Kidney (tissue), 14 donors: ENCODE results near the gene TGM3. TPM values are rescaled to one million over a fixed set of nuclear protein-coding genes. Genes with fewer than 3 reads are reported as not detected.

ENCODE experiments used
- DNase-seq, 5 donors: peaks; one replicate each; pipeline ENCODE4 v3.0.0-alpha.2; 2013 to 2020
- FAIRE-seq: peaks from 2 replicates; lab custom pipeline; 2012; peaks lifted over from hg19 to GRCh38; lab: Jason Lieb, UNC
- H3K27ac ChIP-seq, 2 donors: one replicate each; pipeline ENCODE4 v1.7.0; 2013; ENCODE audit warnings: low read depth in 2 of 2, low read length in 2 of 2, inconsistent platforms in 1 of 2
- H3K27me3 ChIP-seq: one replicate; pipeline ENCODE4 v1.7.1; 2013; ENCODE audit warnings: low read length, inconsistent platforms; ENCODE audit not compliant: control insufficient read depth, insufficient read depth
- H3K36me3 ChIP-seq, 3 donors: one replicate each; pipeline versions ENCODE4 v1.7.0 to v1.7.1; 2013; ENCODE audit warnings: low read length in 3 of 3, control low read depth in 1 of 3, inconsistent platforms in 1 of 3; ENCODE audit not compliant: insufficient read depth in 3 of 3, control insufficient read depth in 2 of 3
- H3K4me1 ChIP-seq, 3 donors: one replicate each; pipeline versions ENCODE4 v1.7.0 to v1.7.1; 2013; ENCODE audit warnings: low read length in 3 of 3, inconsistent platforms in 1 of 3, low read depth in 1 of 3; ENCODE audit not compliant: control insufficient read depth in 2 of 3, insufficient read depth in 2 of 3
- H3K4me3 ChIP-seq, 3 donors: one replicate each; pipeline versions ENCODE4 v1.7.0 to v1.8.1; 2013; ENCODE audit warnings: low read length in 3 of 3, control low read depth in 1 of 3, inconsistent platforms in 1 of 3
- H3K9ac ChIP-seq, 3 donors: one replicate each; pipeline versions ENCODE4 v1.7.0 to v1.7.1; 2013; ENCODE audit warnings: low read length in 3 of 3, control low read depth in 1 of 3, inconsistent platforms in 1 of 3
- H3K9me3 ChIP-seq, 3 donors: one replicate each; pipeline versions ENCODE4 v1.7.0 to v1.7.1; 2013; ENCODE audit warnings: low read length in 3 of 3, control low read depth in 1 of 3, inconsistent platforms in 1 of 3; ENCODE audit not compliant: control insufficient read depth in 2 of 3, insufficient read depth in 1 of 3
- intact Hi-C: fragments of 100-400 bp; cut with DNase I; formaldehyde crosslinking; loops from one replicate; pipeline ENCODE4 v1.11.1; 2022
- polyA plus RNA-seq: library from polyadenylated mRNA; stranded (reverse); fragments of 350-450 nt; fragmentation: Illumina TruSeq; extraction: RNeasy Lipid Tissue Mini Kit (QIAGEN cat#74804); gene quantifications from one replicate; pipeline ENCODE4 v1.2.3, GENCODE V29; 2014; ENCODE audit warnings: low read depth, low replicate concordance; ENCODE audit not compliant: insufficient read depth
- total RNA-seq: library from RNA; stranded (reverse); fragmentation: NEBNext Ultra II Directional; extraction: Animal tissue kit (Norgen Biotek cat#: 25700); gene quantifications from one replicate; pipeline ENCODE4 v1.2.1, GENCODE V29; 2021
- TF ChIP-seq, protein P1 (sequence below): IDR thresholded peaks from 3 replicates; pipeline ENCODE4 v1.5.1; 2012; ENCODE audit warnings: mild to moderate bottlenecking, moderate library complexity, borderline replicate concordance; ENCODE audit not compliant: insufficient read depth; ENCODE audit errors: extremely low read depth
- donor health status: control.
- donor health status: control.
- donor health status: control.
- donor health status: control.
- donor health status: control.
- donor health status: DM: yes; HTN: yes; CAD: no.
- donor health status: Normal renal cell carcinoma (clear cell type).

TGM3 gene
- total and polyA plus RNA-seq, 2 donors from 2014 or later, result 0.13 TPM; not detected in 1

DNA sequence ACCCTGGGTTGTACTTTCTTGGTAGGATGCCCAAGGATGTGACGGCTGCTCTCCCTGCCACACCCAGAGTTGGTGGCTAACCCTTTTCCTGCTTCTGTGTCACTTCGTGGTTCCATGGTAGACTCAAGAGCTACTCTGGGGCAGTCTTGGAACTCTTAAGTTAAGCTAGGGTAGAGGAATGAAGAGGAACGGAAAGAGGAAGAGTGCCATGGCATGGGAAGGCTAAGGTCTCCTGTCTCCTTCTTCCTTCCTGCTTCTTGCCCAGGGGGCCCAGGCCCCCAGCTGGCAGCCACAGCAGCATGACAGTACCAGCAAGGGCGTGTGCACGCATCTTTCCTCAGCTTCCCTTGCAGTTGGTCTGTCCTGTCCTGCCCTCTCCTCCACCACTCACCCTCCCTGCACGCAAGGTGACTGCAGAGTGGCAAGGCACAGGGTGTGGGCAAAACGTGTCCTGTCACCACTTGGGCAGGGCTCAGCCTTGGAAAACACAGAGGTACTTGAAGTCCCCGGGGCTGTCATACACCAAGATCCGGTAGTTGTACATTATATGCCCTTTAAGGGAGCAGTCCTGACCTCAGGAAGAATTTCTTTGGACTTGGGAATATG lies 39.8 kb upstream of the TGM3 start:
- no peak overlapping the region for H3K27ac ChIP-seq
- no peaks in the 10 kb centered on the region for H3K27me3 ChIP-seq
- H3K36me3 ChIP-seq, result no peaks in the 10 kb centered on the region
- FAIRE-seq (no peak), DNase-seq (no peak)
- no peaks in the 10 kb centered on the region for H3K9me3 ChIP-seq
- no peaks in the 10 kb centered on the region for H3K4me1 ChIP-seq
- TF ChIP-seq, protein P1, sequence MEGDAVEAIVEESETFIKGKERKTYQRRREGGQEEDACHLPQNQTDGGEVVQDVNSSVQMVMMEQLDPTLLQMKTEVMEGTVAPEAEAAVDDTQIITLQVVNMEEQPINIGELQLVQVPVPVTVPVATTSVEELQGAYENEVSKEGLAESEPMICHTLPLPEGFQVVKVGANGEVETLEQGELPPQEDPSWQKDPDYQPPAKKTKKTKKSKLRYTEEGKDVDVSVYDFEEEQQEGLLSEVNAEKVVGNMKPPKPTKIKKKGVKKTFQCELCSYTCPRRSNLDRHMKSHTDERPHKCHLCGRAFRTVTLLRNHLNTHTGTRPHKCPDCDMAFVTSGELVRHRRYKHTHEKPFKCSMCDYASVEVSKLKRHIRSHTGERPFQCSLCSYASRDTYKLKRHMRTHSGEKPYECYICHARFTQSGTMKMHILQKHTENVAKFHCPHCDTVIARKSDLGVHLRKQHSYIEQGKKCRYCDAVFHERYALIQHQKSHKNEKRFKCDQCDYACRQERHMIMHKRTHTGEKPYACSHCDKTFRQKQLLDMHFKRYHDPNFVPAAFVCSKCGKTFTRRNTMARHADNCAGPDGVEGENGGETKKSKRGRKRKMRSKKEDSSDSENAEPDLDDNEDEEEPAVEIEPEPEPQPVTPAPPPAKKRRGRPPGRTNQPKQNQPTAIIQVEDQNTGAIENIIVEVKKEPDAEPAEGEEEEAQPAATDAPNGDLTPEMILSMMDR, result no peak
- intact Hi-C loops, result no loop called here
- no peak overlapping the region for H3K9ac ChIP-seq
- H3K4me3 ChIP-seq, result no peak overlapping the region

DNA sequence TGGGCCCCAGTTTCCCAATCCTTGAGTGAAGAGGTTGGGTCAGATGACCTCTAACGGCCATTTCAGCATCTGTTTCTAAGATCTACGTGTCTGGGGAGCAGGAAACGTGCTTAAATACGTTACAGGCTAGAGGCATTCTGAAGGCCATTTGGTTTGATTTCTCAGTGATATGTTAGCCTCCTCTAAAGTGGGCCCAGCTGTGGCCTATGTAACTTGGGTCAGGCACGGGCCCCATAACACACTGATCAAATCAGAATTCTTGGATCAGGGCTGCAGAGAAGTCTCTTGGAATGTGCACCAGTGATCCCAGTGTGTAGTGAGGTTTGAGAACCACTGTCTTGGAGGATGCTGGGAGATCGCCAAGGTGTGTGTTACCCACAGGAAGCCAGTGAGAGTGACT lies 36.1 kb upstream of the TGM3 start:
- no peaks in the 10 kb centered on the region for H3K9me3 ChIP-seq
- TF ChIP-seq, protein P1, result no peak
- H3K36me3 ChIP-seq, result no peaks in the 10 kb centered on the region
- DNase-seq (no peak), FAIRE-seq (no peak)
- no peak overlapping the region for H3K9ac ChIP-seq
- no peak overlapping the region for H3K4me3 ChIP-seq
- no peak overlapping the region for H3K27ac ChIP-seq
- H3K4me1 ChIP-seq, result no peaks in the 10 kb centered on the region
- intact Hi-C loops, result no loop called here
- no peaks in the 10 kb centered on the region for H3K27me3 ChIP-seq

DNA sequence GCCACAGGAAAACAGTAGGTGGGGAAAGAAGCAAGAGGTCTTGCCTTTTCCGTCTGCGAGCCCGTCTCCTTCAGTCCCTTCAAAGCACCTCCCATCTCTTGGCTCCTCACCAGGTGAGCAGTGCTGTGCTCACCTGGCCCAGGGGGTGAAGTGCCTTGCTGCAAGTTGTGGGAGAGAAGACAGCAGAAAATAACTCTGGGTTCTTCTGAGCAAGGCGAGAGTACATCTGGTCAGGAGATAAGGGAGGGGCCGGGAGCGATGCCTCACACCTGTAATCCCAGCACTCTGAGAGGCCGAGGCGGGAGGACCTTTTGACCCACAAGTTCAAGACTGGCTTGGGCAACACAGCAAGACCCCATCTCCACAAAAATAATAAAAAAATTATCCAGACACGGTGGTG lies 35.6 kb upstream of the TGM3 start:
- FAIRE-seq (no peak), DNase-seq (no peak)
- no peak overlapping the region for H3K27ac ChIP-seq
- H3K4me1 ChIP-seq, result no peaks in the 10 kb centered on the region
- H3K9ac ChIP-seq, result no peak overlapping the region
- TF ChIP-seq, protein P1, result no peak
- H3K36me3 ChIP-seq, result no peaks in the 10 kb centered on the region
- H3K4me3 ChIP-seq, result no peak overlapping the region
- intact Hi-C loops, result no loop called here
- no peaks in the 10 kb centered on the region for H3K9me3 ChIP-seq
- H3K27me3 ChIP-seq, result no peaks in the 10 kb centered on the region

DNA sequence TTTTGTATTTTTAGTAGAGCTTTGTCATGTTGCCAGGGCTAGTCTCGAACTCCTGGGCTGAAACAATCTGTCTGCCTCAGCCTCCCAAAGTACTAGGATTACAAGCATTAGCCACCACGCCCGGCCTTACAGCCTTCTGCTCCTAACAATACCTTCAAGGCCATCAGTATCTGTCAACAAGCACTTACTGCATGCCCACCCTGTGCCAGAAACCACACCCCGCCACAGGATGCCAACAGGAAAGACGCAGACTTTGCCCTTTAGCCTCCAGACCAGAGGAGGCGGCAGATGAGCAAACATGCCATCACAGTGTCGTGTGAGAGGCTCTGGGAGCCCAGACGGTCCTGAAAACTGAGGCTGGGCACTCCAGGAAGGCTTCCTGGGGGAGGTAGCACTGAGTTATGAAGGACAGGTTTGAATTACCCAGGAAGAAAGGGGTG lies 34.7 kb upstream of the TGM3 start:
- Histone ChIP-seq H3K4me1 (no peaks in the 10 kb centered on the region), H3K27me3 (no peaks in the 10 kb centered on the region), H3K9me3 (no peaks in the 10 kb centered on the region), H3K36me3 (no peaks in the 10 kb centered on the region), H3K4me3 (no peak overlapping the region), H3K9ac (no peak overlapping the region), H3K27ac (no peak overlapping the region)
- TF ChIP-seq, protein P1, result no peak
- DNase-seq, result no peak
- FAIRE-seq, result no peak
- intact Hi-C loops, result no loop called here
